SU-DHL-6 (cell line): ENCODE results near the gene MED27.

ENCODE experiments used
- H2AFZ ChIP-seq: fragments of 200-600 bp; sonication (generic); 2 replicates; pipeline ENCODE4 v1.6.1; 2014; ENCODE audit warnings: low read depth, mild to moderate bottlenecking, moderate library complexity, mixed read lengths, antibody characterized with exemption, low read length; ENCODE audit not compliant: severe bottlenecking
- H3F3A ChIP-seq: fragments of 200-600 bp; shearing (Covaris generic); 2 replicates; pipeline ENCODE4 v1.6.0; 2016; ENCODE audit warnings: antibody characterized with exemption, mild to moderate bottlenecking; ENCODE audit not compliant: insufficient read depth
- H3K27ac ChIP-seq: fragments of 200-600 bp; sonication (generic); 2 replicates; pipeline ENCODE4 v1.5.1; 2016; ENCODE audit warnings: low read depth, mild to moderate bottlenecking, low read length, moderate library complexity, mixed read lengths
- H3K27me3 ChIP-seq: fragments of 200-600 bp; sonication (generic), shearing (Covaris generic); 2 replicates; pipeline ENCODE4 v1.6.0; 2014; ENCODE audit warnings: mild to moderate bottlenecking, low read length
- H3K36me3 ChIP-seq: fragments of 200-600 bp; sonication (generic); 2 replicates; pipeline ENCODE4 v1.6.1; 2014; ENCODE audit warnings: mild to moderate bottlenecking, low read length, mixed read lengths
- H3K4me2 ChIP-seq: fragments of 300-600, 200-600 bp; shearing (Covaris generic), sonication (generic); 2 replicates; pipeline ENCODE4 v1.6.0; 2014; ENCODE audit warnings: low read length, low read depth, mild to moderate bottlenecking; ENCODE audit not compliant: poor library complexity, severe bottlenecking
- H3K4me3 ChIP-seq: fragments of 200-600 bp; sonication (generic); 2 replicates; pipeline ENCODE4 v1.5.1; 2014; ENCODE audit warnings: antibody characterized with exemption, low read length, mild to moderate bottlenecking, mixed read lengths; ENCODE audit not compliant: insufficient read depth, poor library complexity, severe bottlenecking
- H3K79me2 ChIP-seq: fragments of 200-600 bp; sonication (generic); 2 replicates; pipeline ENCODE4 v1.6.1; 2014; ENCODE audit warnings: mild to moderate bottlenecking, low read length, moderate library complexity; ENCODE audit not compliant: insufficient read depth
- H3K9ac ChIP-seq: fragments of 200-600 bp; sonication (generic); 2 replicates; pipeline ENCODE4 v1.7.0; 2014; ENCODE audit warnings: mild to moderate bottlenecking, low read length
- H3K9me2 ChIP-seq: fragments of 200-600 bp; sonication (generic); replicated peaks from 2 replicates; pipeline ENCODE4 v1.6.1; 2014; ENCODE audit warnings: low read length; ENCODE audit not compliant: insufficient read depth
- H3K9me3 ChIP-seq: fragments of 200-600 bp; sonication (generic); 2 replicates; pipeline ENCODE4 v1.6.1; 2014; ENCODE audit warnings: low read length, mixed read lengths; ENCODE audit not compliant: insufficient read depth
- H4K20me1 ChIP-seq: fragments of 200-600 bp; sonication (generic); 2 replicates; pipeline ENCODE4 v1.6.1; 2014; ENCODE audit warnings: low read depth, mild to moderate bottlenecking, antibody characterized with exemption, low read length, moderate library complexity, mixed read lengths
- CTCF ChIP-seq: fragments of 200-600 bp; sonication (generic); IDR thresholded peaks from one replicate; pipeline ENCODE4 v1.5.1; 2017; ENCODE audit warnings: antibody characterized with exemption, mild to moderate bottlenecking, low read length, moderate library complexity; ENCODE audit not compliant: insufficient read depth, poor library complexity, severe bottlenecking
- EZH2phosphoT487 ChIP-seq: fragments of 200-600 bp; sonication (generic), shearing (Covaris generic); conservative IDR thresholded peaks from 2 replicates; pipeline ENCODE4 v1.6.1; 2018; ENCODE audit warnings: mild to moderate bottlenecking, antibody characterized with exemption, low read length, moderate library complexity, mixed read lengths

MED27 gene

GRCh38 chr9:132099741-132100407 lies 20.2 kb upstream of the MED27 start:
- Histone ChIP-seq H3K79me2 (no peaks in the 10 kb centered on the region), H3K4me2 (no peak overlapping the region), H3K4me3 (no peak overlapping the region), H3K9me3 (no peaks in the 10 kb centered on the region), H3K27me3 (no peaks in the 10 kb centered on the region), H3K36me3 (no peaks in the 10 kb centered on the region), H4K20me1 (no peaks in the 10 kb centered on the region), H3F3A (no peaks in the 10 kb centered on the region), H3K9me2 (no peaks in the 10 kb centered on the region), H3K9ac (no peak overlapping the region), H2AFZ (no peak overlapping the region), H3K27ac (no peak overlapping the region)
- TF ChIP-seq CTCF (no peak), EZH2phosphoT487 (no peak)

GRCh38 chr9:132099167-132099566 lies 19.5 kb upstream of the MED27 start:
- H3K36me3 ChIP-seq, result no peaks in the 10 kb centered on the region
- no peaks in the 10 kb centered on the region for H3K79me2 ChIP-seq

GRCh38 chr9:132094314-132094791 lies 14.7 kb upstream of the MED27 start:
- no peak overlapping the region for H3K4me3 ChIP-seq
- no peaks in the 10 kb centered on the region for H3F3A ChIP-seq
- no peaks in the 10 kb centered on the region for H3K27me3 ChIP-seq
- H4K20me1 ChIP-seq, result no peaks in the 10 kb centered on the region
- H3K79me2 ChIP-seq, result no peaks in the 10 kb centered on the region
- no peak for TF ChIP-seq CTCF
- TF ChIP-seq EZH2phosphoT487, result no peak
- H3K36me3 ChIP-seq, result no peaks in the 10 kb centered on the region
- H3K9me2 ChIP-seq, result no peaks in the 10 kb centered on the region
- H3K4me2 ChIP-seq, result no peak overlapping the region
- H3K9me3 ChIP-seq, result no peaks in the 10 kb centered on the region
- H3K27ac ChIP-seq, result no peak overlapping the region
- H3K9ac ChIP-seq, result no peak overlapping the region
- H2AFZ ChIP-seq, result no peak overlapping the region

More at GRCh38 chr9:132099167-132099566, 19.5 kb upstream of the MED27 start:
- Histone ChIP-seq H3K9ac (no peak overlapping the region), H3K9me2 (no peaks in the 10 kb centered on the region), H3F3A (no peaks in the 10 kb centered on the region), H3K27ac (no peak overlapping the region), H3K27me3 (no peaks in the 10 kb centered on the region), H4K20me1 (no peaks in the 10 kb centered on the region), H3K4me3 (no peak overlapping the region), H3K9me3 (no peaks in the 10 kb centered on the region), H2AFZ (no peak overlapping the region), H3K4me2 (no peak overlapping the region)
- no peak for TF ChIP-seq EZH2phosphoT487
- no peak for TF ChIP-seq CTCF
